IMR-90 (cell line): ENCODE results near the gene YJU2. TPM values are rescaled to one million over a fixed set of nuclear protein-coding genes. Genes with fewer than 3 reads are reported as not detected.

Source experiments
- ATAC-seq: fragments of 200-7000 bp; cut with Tn5 transposase; 2 replicates; pipeline ENCODE4 v1.9.1; 2020; ENCODE audit warnings: low read depth, mild to moderate bottlenecking, moderate library complexity
- BruUV-seq: library from RNA; stranded (reverse); fragments of 400-500 nt; replicated peaks from 2 replicates; lab custom pipeline; 2021; lab: Mats Ljungman, UMichigan
- CTCF ChIA-PET: fragments of 300-600 bp; formaldehyde crosslinking; extraction: SDS; loops from one replicate; lab custom pipeline; 2021; ENCODE audit warnings: antibody characterized with exemption; lab: Yijun Ruan, JAX
- POLR2A ChIA-PET: fragments of 300-600 bp; sonication (Branson Sonifier 250); formaldehyde crosslinking; loops from one replicate; lab custom pipeline; 2022; ENCODE audit warnings: antibody characterized with exemption; ENCODE audit not compliant: unreplicated experiment; lab: Charles Lee
- DNase-seq: peaks from one replicate; pipeline ENCODE4 v3.0.0; 2013
- H2AFZ ChIP-seq: replicated peaks from 2 replicates; pipeline ENCODE3; 2013; ENCODE audit warnings: low read length, mild to moderate bottlenecking; ENCODE audit not compliant: poor library complexity
- H2AK5ac ChIP-seq: 2 replicates; pipeline ENCODE4 v1.6.1; 2013; ENCODE audit warnings: low read depth, low read length, inconsistent platforms
- H2AK9ac ChIP-seq: replicated peaks from 2 replicates; pipeline ENCODE3; 2013; ENCODE audit warnings: mild to moderate bottlenecking, low read depth, low read length, moderate library complexity; ENCODE audit not compliant: poor library complexity
- H2BK120ac ChIP-seq: 2 replicates; pipeline ENCODE4 v1.6.1; 2013; ENCODE audit warnings: low read depth, low read length, inconsistent platforms
- H2BK15ac ChIP-seq: 3 replicates; pipeline ENCODE4 v1.6.1; 2013; ENCODE audit warnings: low read depth, low read length, inconsistent platforms
- H2BK20ac ChIP-seq: 2 replicates; pipeline ENCODE4 v1.6.1; 2013; ENCODE audit warnings: low read depth, mild to moderate bottlenecking, inconsistent platforms, low read length, moderate library complexity
- H2BK5ac ChIP-seq: 2 replicates; pipeline ENCODE4 v1.6.1; 2013; ENCODE audit warnings: mild to moderate bottlenecking, low read depth, low read length, inconsistent platforms; ENCODE audit not compliant: poor library complexity, severe bottlenecking
- H3K14ac ChIP-seq: replicated peaks from 2 replicates; pipeline ENCODE4 v1.6.1; 2013; ENCODE audit warnings: low read depth, low read length, inconsistent platforms
- H3K18ac ChIP-seq: 2 replicates; pipeline ENCODE4 v1.6.1; 2013; ENCODE audit warnings: low read depth, low read length, control low read depth
- H3K23ac ChIP-seq: 2 replicates; pipeline ENCODE4 v1.6.1; 2013; ENCODE audit warnings: low read depth, low read length, inconsistent platforms
- H3K27ac ChIP-seq: 2 replicates; pipeline ENCODE4 v1.5.1; 2013; ENCODE audit warnings: mild to moderate bottlenecking, control low read depth, low read length; ENCODE audit not compliant: insufficient read depth
- H3K27me3 ChIP-seq: 2 replicates; pipeline ENCODE4 v1.6.1; 2013; ENCODE audit warnings: low read length; ENCODE audit not compliant: control insufficient read depth, insufficient read depth
- H3K36me3 ChIP-seq: 2 replicates; pipeline ENCODE4 v1.6.1; 2013; ENCODE audit warnings: low read length, mixed read lengths; ENCODE audit not compliant: control insufficient read depth, insufficient read depth
- H3K4ac ChIP-seq: 2 replicates; pipeline ENCODE4 v1.6.1; 2013; ENCODE audit warnings: low read depth, low read length, inconsistent platforms
- H3K4me1 ChIP-seq: 2 replicates; pipeline ENCODE4 v1.6.1; 2013; ENCODE audit warnings: low read length, mixed read lengths; ENCODE audit not compliant: control insufficient read depth, insufficient read depth
- H3K4me2 ChIP-seq: 2 replicates; pipeline ENCODE4 v1.6.1; 2013; ENCODE audit warnings: low read depth, mild to moderate bottlenecking, control low read depth, low read length, moderate library complexity
- H3K4me3 ChIP-seq: 2 replicates; pipeline ENCODE4 v1.5.1; 2013; ENCODE audit warnings: low read depth, mild to moderate bottlenecking, control low read depth, low read length, moderate library complexity; ENCODE audit not compliant: insufficient read depth
- H3K56ac ChIP-seq: 2 replicates; pipeline ENCODE4 v1.6.1; 2013; ENCODE audit warnings: low read length, inconsistent platforms; ENCODE audit not compliant: insufficient read depth; ENCODE audit errors: extremely low read depth
- H3K79me1 ChIP-seq, 2 experiments: 2 replicates each; pipeline ENCODE4 v1.6.1; 2013; ENCODE audit warnings: low read length in 2 of 2, inconsistent platforms in 1 of 2, low read depth in 1 of 2
- H3K9ac ChIP-seq: 2 replicates; pipeline ENCODE4 v1.6.1; 2013; ENCODE audit warnings: low read depth, low read length, control low read depth
- H3K9me1 ChIP-seq: 2 replicates; pipeline ENCODE4 v1.6.1; 2013; ENCODE audit warnings: low read length, inconsistent platforms; ENCODE audit not compliant: insufficient read depth
- H3K9me3 ChIP-seq: 2 replicates; pipeline ENCODE4 v1.6.1; 2013; ENCODE audit warnings: low read length; ENCODE audit not compliant: control insufficient read depth, insufficient read depth
- H4K20me1 ChIP-seq: 2 replicates; pipeline ENCODE4 v1.6.1; 2013; ENCODE audit warnings: low read length, inconsistent platforms; ENCODE audit not compliant: insufficient read depth
- H4K5ac ChIP-seq: 2 replicates; pipeline ENCODE4 v1.6.1; 2013; ENCODE audit warnings: mild to moderate bottlenecking, low read depth, low read length, control low read depth
- H4K8ac ChIP-seq, 2 experiments: 2 replicates each; pipeline ENCODE4 v1.6.1; 2013; ENCODE audit warnings: low read depth in 2 of 2, low read length in 2 of 2, control low read depth in 1 of 2, inconsistent platforms in 1 of 2
- H4K91ac ChIP-seq: 2 replicates; pipeline ENCODE4 v1.6.1; 2013; ENCODE audit warnings: low read depth, low read length, inconsistent platforms; ENCODE audit not compliant: insufficient read depth
- BHLHE40 ChIP-seq: fragments of 150-350 bp; IDR thresholded peaks from 2 replicates; pipeline ENCODE4 v1.6.1; 2016; ENCODE audit warnings: mild to moderate bottlenecking, low read depth, low read length
- CHD1 ChIP-seq: IDR thresholded peaks from 2 replicates; pipeline ENCODE4 v1.6.1; 2012; ENCODE audit warnings: low read depth, low read length, improper control_type of control experiment
- MAFK ChIP-seq: IDR thresholded peaks from 2 replicates; pipeline ENCODE4 v1.6.1; 2012; ENCODE audit warnings: low read depth, low read length, improper control_type of control experiment
- MXI1 ChIP-seq: IDR thresholded peaks from 2 replicates; pipeline ENCODE4 v1.6.1; 2012; ENCODE audit warnings: low read depth, mild to moderate bottlenecking, low read length, moderate library complexity, borderline replicate concordance
- NFE2L2 ChIP-seq: fragments of 150-350 bp; IDR thresholded peaks from 2 replicates; pipeline ENCODE4 v1.6.1; 2016; ENCODE audit warnings: low read depth, mild to moderate bottlenecking, low read length
- POLR2A ChIP-seq: IDR thresholded peaks from 2 replicates; pipeline ENCODE4 v1.6.1; 2012; ENCODE audit warnings: mild to moderate bottlenecking, low read depth, low read length
- RCOR1 ChIP-seq: IDR thresholded peaks from 2 replicates; pipeline ENCODE4 v1.6.1; 2012; ENCODE audit warnings: mild to moderate bottlenecking, low read length, improper control_type of control experiment; ENCODE audit not compliant: insufficient replicate concordance
- RFX5 ChIP-seq: IDR thresholded peaks from 2 replicates; pipeline ENCODE4 v1.8.0; 2012; ENCODE audit warnings: low read depth, mild to moderate bottlenecking, low read length, moderate library complexity
- WGBS, 2 experiments: methylation state at CpG; one replicate each; pipeline versions ENCODE4 v1.1.5 to v1.1.7; 2013; ENCODE audit warnings: missing lambda C conversion rate in 2 of 2; ENCODE audit not compliant: insufficient read length in 1 of 2; ENCODE audit errors: extremely low coverage in 2 of 2; 5-methylcytosine and 5-hydroxymethylcytosine counted together
- dilution Hi-C: fragments of 300-500 bp; cut with HindIII; formaldehyde crosslinking; loops from one replicate; pipeline ENCODE4 v1.14.3; 2018; ENCODE audit warnings: low sequenced_read_pairs; ENCODE audit not compliant: unreplicated experiment
- in situ Hi-C: fragments of 300-500 bp; cut with MboI; formaldehyde crosslinking; loops from 3 replicates; pipeline ENCODE4 v1.14.3; 2019; ENCODE audit warnings: low sequenced_read_pairs, inconsistent platforms, mixed read lengths
- intact Hi-C: fragments of 100-400 bp; cut with micrococcal nuclease; formaldehyde crosslinking; loops from 2 replicates; pipeline ENCODE4 v1.10.0; 2022
- polyA plus RNA-seq, 3 experiments: library from polyadenylated mRNA; depleted of rRNA; stranded (reverse); fragments of >200 nt; gene quantifications; 2 replicates each; pipeline ENCODE4 v1.2.3, GENCODE V29; 2012; ENCODE audit warnings: low replicate concordance in 1 of 3
- total RNA-seq: library from RNA; depleted of rRNA; stranded (reverse); fragments of >200 nt; gene quantifications from 2 replicates; pipeline ENCODE4 v1.2.3, GENCODE V29; 2012
- TF ChIP-seq, protein P1 (sequence below): fragments of 150-350 bp; IDR thresholded peaks from 2 replicates; pipeline ENCODE4 v1.6.1; 2017; ENCODE audit warnings: mild to moderate bottlenecking, antibody characterized with exemption, low read length, low read depth
- TF ChIP-seq, protein P2 (sequence below): conservative IDR thresholded peaks from 2 replicates; pipeline ENCODE4 v1.5.1; 2012; ENCODE audit warnings: mild to moderate bottlenecking, low read depth, low read length, improper control_type of control experiment
- TF ChIP-seq, protein P3 (sequence below): fragments of 150-350 bp; IDR thresholded peaks from 2 replicates; pipeline ENCODE4 v1.6.1; 2016; ENCODE audit warnings: low read depth, mild to moderate bottlenecking, low read length, moderate library complexity, borderline replicate concordance

Gene YJU2
- total and polyA plus RNA-seq, 2 of the 4 experiments (the other 2 are of a cell fraction): 15.6 to 18.9 TPM

DNA sequence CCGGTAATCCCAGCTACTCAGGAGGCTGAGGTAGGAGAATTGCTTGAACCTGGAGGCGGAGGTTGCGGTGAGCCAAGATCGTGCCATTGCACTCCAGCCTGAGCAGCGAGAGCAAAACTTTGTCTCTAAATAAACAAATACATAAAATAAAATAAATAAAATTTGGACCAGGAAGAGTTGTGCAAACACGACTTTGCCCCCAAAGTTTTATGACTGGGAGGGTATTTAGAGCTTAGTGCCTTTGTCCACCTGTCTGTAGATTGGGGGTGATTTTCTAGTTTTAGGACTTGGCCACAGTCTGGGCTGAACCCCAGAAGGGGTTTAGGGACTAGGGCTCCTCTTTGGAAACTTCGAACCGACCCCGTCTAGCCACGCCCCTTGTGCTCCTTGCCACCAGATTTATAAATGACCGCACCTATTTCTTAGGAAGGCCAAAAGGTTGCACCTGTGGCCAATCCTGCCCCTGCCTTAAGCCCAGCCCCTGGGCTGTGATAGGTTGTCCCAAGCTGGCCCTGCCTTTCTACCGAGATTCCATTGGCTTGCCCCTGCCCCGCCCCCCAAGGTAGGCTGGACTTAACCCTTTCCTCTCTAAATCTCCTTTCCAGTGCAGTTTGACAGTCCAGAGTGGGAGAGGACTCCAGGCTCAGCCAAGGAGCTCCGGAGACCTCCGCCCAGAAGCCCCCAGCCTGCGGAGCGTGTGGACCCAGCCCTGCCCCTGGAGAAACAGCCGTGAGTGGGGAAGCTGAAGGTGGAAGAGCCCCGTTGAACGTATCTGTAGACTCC is 37.5 kb downstream of the YJU2 start:
- Histone ChIP-seq H3K4me1 (no peaks in the 10 kb centered on the region), H2BK5ac (no peak overlapping the region), H4K5ac (no peak overlapping the region), H3K18ac (no peak overlapping the region), H3K56ac (no peak overlapping the region), H3K9ac (no peak overlapping the region), H4K20me1 (no peaks in the 10 kb centered on the region), H4K8ac (no peak overlapping the region), H2AFZ (peak overlapping the region; percentile 10), H2BK20ac (no peak overlapping the region), H4K91ac (no peak overlapping the region), H3K23ac (no peak overlapping the region), H3K27me3 (peaks cover 45% of the 10 kb centered on the region), H3K9me3 (peaks cover 2% of the 10 kb centered on the region; the same call in 1 of the 2 replicates), H2AK5ac (no peak overlapping the region), H3K4me2 (no peak overlapping the region), H3K27ac (no peak overlapping the region), H3K36me3 (no peaks in the 10 kb centered on the region), H3K4me3 (no peak overlapping the region), H3K9me1 (no peaks in the 10 kb centered on the region), H3K14ac (no peak overlapping the region), H3K4ac (no peak overlapping the region), H2BK120ac (no peak overlapping the region), H2BK15ac (no peak overlapping the region), H3K79me1 (no peaks in the 10 kb centered on the region), H2AK9ac (no peak overlapping the region)
- DNase-seq (no peak), ATAC-seq (peak; percentile 63)
- TF ChIP-seq CHD1 (no peak), NFE2L2 (no peak), MAFK (no peak), RCOR1 (no peak), BHLHE40 (no peak), MXI1 (no peak), POLR2A (no peak), RFX5 (no peak)
- TF ChIP-seq, protein P1, sequence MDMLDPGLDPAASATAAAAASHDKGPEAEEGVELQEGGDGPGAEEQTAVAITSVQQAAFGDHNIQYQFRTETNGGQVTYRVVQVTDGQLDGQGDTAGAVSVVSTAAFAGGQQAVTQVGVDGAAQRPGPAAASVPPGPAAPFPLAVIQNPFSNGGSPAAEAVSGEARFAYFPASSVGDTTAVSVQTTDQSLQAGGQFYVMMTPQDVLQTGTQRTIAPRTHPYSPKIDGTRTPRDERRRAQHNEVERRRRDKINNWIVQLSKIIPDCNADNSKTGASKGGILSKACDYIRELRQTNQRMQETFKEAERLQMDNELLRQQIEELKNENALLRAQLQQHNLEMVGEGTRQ: no peak
- TF ChIP-seq, protein P2, sequence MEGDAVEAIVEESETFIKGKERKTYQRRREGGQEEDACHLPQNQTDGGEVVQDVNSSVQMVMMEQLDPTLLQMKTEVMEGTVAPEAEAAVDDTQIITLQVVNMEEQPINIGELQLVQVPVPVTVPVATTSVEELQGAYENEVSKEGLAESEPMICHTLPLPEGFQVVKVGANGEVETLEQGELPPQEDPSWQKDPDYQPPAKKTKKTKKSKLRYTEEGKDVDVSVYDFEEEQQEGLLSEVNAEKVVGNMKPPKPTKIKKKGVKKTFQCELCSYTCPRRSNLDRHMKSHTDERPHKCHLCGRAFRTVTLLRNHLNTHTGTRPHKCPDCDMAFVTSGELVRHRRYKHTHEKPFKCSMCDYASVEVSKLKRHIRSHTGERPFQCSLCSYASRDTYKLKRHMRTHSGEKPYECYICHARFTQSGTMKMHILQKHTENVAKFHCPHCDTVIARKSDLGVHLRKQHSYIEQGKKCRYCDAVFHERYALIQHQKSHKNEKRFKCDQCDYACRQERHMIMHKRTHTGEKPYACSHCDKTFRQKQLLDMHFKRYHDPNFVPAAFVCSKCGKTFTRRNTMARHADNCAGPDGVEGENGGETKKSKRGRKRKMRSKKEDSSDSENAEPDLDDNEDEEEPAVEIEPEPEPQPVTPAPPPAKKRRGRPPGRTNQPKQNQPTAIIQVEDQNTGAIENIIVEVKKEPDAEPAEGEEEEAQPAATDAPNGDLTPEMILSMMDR: no peak
- TF ChIP-seq, protein P3, sequence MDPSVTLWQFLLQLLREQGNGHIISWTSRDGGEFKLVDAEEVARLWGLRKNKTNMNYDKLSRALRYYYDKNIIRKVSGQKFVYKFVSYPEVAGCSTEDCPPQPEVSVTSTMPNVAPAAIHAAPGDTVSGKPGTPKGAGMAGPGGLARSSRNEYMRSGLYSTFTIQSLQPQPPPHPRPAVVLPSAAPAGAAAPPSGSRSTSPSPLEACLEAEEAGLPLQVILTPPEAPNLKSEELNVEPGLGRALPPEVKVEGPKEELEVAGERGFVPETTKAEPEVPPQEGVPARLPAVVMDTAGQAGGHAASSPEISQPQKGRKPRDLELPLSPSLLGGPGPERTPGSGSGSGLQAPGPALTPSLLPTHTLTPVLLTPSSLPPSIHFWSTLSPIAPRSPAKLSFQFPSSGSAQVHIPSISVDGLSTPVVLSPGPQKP: no peak
- WGBS, 2 experiments: 20% methylated on average over 1 of the region's 20 CpGs; no CpG with 5 or more reads in 1 of the 2 experiments
- POLR2A ChIA-PET: no interaction called here
- BruUV-seq: no TSS peak
- intact Hi-C loops: no loop called here
- dilution Hi-C loops: no loop called here
- in situ Hi-C loops: no loop called here
- CTCF ChIA-PET: no interaction called here
